Upper lobe of right lung (tissue), 1 donor: ENCODE measurements around the gene UTP14A. TPM values are rescaled to one million over a fixed set of nuclear protein-coding genes. Genes with fewer than 3 reads are reported as not detected.

Experiments used
- ATAC-seq: fragments of 200-7000 bp; cut with Tn5 transposase; one replicate; pipeline ENCODE4 v1.9.1; 2020; ENCODE audit warnings: mild to moderate bottlenecking, moderate library complexity
- DNase-seq: peaks from one replicate; pipeline ENCODE4 v3.0.0-alpha.2; 2020
- H3K27ac ChIP-seq: fragments of 200-600 bp; one replicate; pipeline ENCODE4 v1.8.0; 2022
- H3K27me3 ChIP-seq: fragments of 200-600 bp; one replicate; pipeline ENCODE4 v1.8.0; 2022; ENCODE audit warnings: mild to moderate bottlenecking
- H3K36me3 ChIP-seq: fragments of 200-600 bp; one replicate; pipeline ENCODE4 v1.8.0; 2022
- H3K4me1 ChIP-seq: fragments of 200-600 bp; one replicate; pipeline ENCODE4 v1.8.0; 2022
- H3K4me3 ChIP-seq: fragments of 200-600 bp; one replicate; pipeline ENCODE4 v1.8.0; 2022; ENCODE audit warnings: mild to moderate bottlenecking
- H3K9me3 ChIP-seq: fragments of 200-600 bp; one replicate; pipeline ENCODE4 v1.8.0; 2022
- CTCF ChIP-seq: fragments of 200-600 bp; IDR thresholded peaks from one replicate; pipeline ENCODE4 v1.8.0; 2022; ENCODE audit warnings: antibody characterized with exemption
- intact Hi-C: fragments of 100-400 bp; cut with DNase I; formaldehyde crosslinking; loops from one replicate; pipeline ENCODE4 v1.11.0; 2022
- total RNA-seq: library from RNA; stranded (reverse); fragmentation: NEBNext Ultra II Directional; extraction: Animal tissue kit (Norgen Biotek cat#: 25700); gene quantifications from one replicate; pipeline ENCODE4 v1.2.1, GENCODE V29; 2021
- donor health status: DM: no; HTN: yes; CAD: no; lungs with severe emphysema.

Gene UTP14A
- total RNA-seq, 1 donor from 2014 or later, result 12.9 TPM

- intact Hi-C loops, result no loop called here
- no peaks in the 10 kb centered on the region for H3K4me1 ChIP-seq
- H3K9me3 ChIP-seq, result no peaks in the 10 kb centered on the region
- H3K27ac ChIP-seq, result peak overlapping the region; percentile 82
- no peaks in the 10 kb centered on the region for H3K36me3 ChIP-seq
- H3K27me3 ChIP-seq, result no peaks in the 10 kb centered on the region
- peak overlapping the region; percentile 58 for H3K4me3 ChIP-seq
- DNase-seq, result peak; percentile 95
- no peak for TF ChIP-seq CTCF
- peak; percentile 95 for ATAC-seq
These were observed 25.5 kb downstream of the UTP14A start for GRCh38 chrX:129931411-129932015.

- ATAC-seq, result peak; percentile 87
- peak; percentile 96 for DNase-seq
- H3K4me1 ChIP-seq, result no peaks in the 10 kb centered on the region
- H3K36me3 ChIP-seq, result no peaks in the 10 kb centered on the region
- H3K27ac ChIP-seq, result peak overlapping the region; percentile 82
- H3K9me3 ChIP-seq, result no peaks in the 10 kb centered on the region
- peak overlapping the region; percentile 58 for H3K4me3 ChIP-seq
- intact Hi-C loops, result no loop called here
- TF ChIP-seq CTCF, result no peak
- H3K27me3 ChIP-seq, result no peaks in the 10 kb centered on the region
These were observed 26.3 kb downstream of the UTP14A start for GRCh38 chrX:129932016-129932820.

- intact Hi-C loops, result no loop called here
- DNase-seq (peak; percentile 70), ATAC-seq (no peak)
- no peak for TF ChIP-seq CTCF
- H3K27ac ChIP-seq, result peak overlapping the region; percentile 30
- H3K27me3 ChIP-seq, result no peaks in the 10 kb centered on the region
- H3K4me1 ChIP-seq, result no peaks in the 10 kb centered on the region
- H3K36me3 ChIP-seq, result no peaks in the 10 kb centered on the region
- no peaks in the 10 kb centered on the region for H3K9me3 ChIP-seq
- peak overlapping the region; percentile 43 for H3K4me3 ChIP-seq
These were observed 26.9 kb downstream of the UTP14A start for GRCh38 chrX:129932821-129933321.

- TF ChIP-seq CTCF, result no peak
- H3K4me3 ChIP-seq, result no peak overlapping the region
- H3K4me1 ChIP-seq, result no peaks in the 10 kb centered on the region
- no peak overlapping the region for H3K27ac ChIP-seq
- H3K9me3 ChIP-seq, result no peaks in the 10 kb centered on the region
- ATAC-seq (no peak), DNase-seq (no peak)
- H3K27me3 ChIP-seq, result no peaks in the 10 kb centered on the region
- H3K36me3 ChIP-seq, result no peaks in the 10 kb centered on the region
- intact Hi-C loops, result no loop called here
These were observed 27.7 kb downstream of the UTP14A start for GRCh38 chrX:129933700-129934099.

- no peaks in the 10 kb centered on the region for H3K4me1 ChIP-seq
These were observed 28.5 kb downstream of the UTP14A start for GRCh38 chrX:129934461-129934860.

More at GRCh38 chrX:129934461-129934860, 28.5 kb downstream of the UTP14A start:
- intact Hi-C loops, result no loop called here
- no peak for TF ChIP-seq CTCF
- no peak overlapping the region for H3K4me3 ChIP-seq
- H3K36me3 ChIP-seq, result no peaks in the 10 kb centered on the region
- H3K27me3 ChIP-seq, result no peaks in the 10 kb centered on the region
- no peak for DNase-seq
- H3K27ac ChIP-seq, result no peak overlapping the region
- H3K9me3 ChIP-seq, result no peaks in the 10 kb centered on the region
- ATAC-seq, result no peak
